Adrenal gland (tissue), 12 donors: ENCODE measurements around the gene TDO2. TPM values are rescaled to one million over a fixed set of nuclear protein-coding genes. Genes with fewer than 3 reads are reported as not detected.
A peak's percentile ranks its signal among the peaks of the same experiment; 100 is the strongest.
"Not testable (repeated sequence)": the region's sequence is repeated elsewhere in the genome, so short reads cannot be mapped to it uniquely, and the experiment has no call there.

ENCODE experiments used
- DNase-seq, 7 donors: peaks; one replicate each; pipeline ENCODE4 v3.0.0-alpha.2; 2019 to 2020
- H3K27ac ChIP-seq, 5 donors: fragments of 200-600 bp; sonication (generic) in 4 of 5; 1 replicate in 3 of 5; 2 replicates in 2 of 5; pipeline versions ENCODE4 v1.5.1 to v1.8.0; 2016 to 2020; ENCODE audit warnings: mild to moderate bottlenecking in 1 of 5
- H3K27me3 ChIP-seq: fragments of 200-600 bp; 2 replicates; pipeline ENCODE4 v1.8.0; 2021
- H3K36me3 ChIP-seq, 2 donors: fragments of 200-600 bp; replicated peaks in 1 of 2; 1 replicate in 1 of 2; 2 replicates in 1 of 2; pipeline versions ENCODE4 v1.5.1 to v1.8.0; 2018 to 2022
- H3K4me1 ChIP-seq, 2 donors: fragments of 200-600 bp; replicated peaks in 1 of 2; 1 replicate in 1 of 2; 2 replicates in 1 of 2; pipeline versions ENCODE4 v1.5.1 to v1.8.0; 2018 to 2021
- H3K4me3 ChIP-seq, 4 donors: fragments of 200-600 bp; sonication (generic) in 3 of 4; one replicate each; pipeline ENCODE4 v1.5.1; 2016 to 2018
- H3K9me3 ChIP-seq, 3 donors: fragments of 200-600 bp; sonication (generic) in 1 of 3; replicated peaks in 1 of 3; 1 replicate in 2 of 3; 2 replicates in 1 of 3; pipeline versions ENCODE4 v1.5.1 to v1.8.0; 2016 to 2021
- CTCF ChIP-seq, 6 experiments: fragments of 450-650 bp in 4 of 6; fragments of 200-600 bp in 2 of 6; sonication (generic) in 1 of 6; IDR thresholded peaks; 1 replicate in 5 of 6; 2 replicates in 1 of 6; pipeline versions ENCODE4 v1.5.1 to v1.8.0; 2016 to 2021; ENCODE audit warnings: antibody characterized with exemption in 6 of 6, mild to moderate bottlenecking in 2 of 6, moderate library complexity in 1 of 6
- POLR2A ChIP-seq, 2 donors: fragments of 450-650 bp; IDR thresholded peaks; one replicate each; pipeline ENCODE4 v1.6.1; 2017; ENCODE audit warnings: antibody characterized with exemption in 2 of 2, mild to moderate bottlenecking in 2 of 2, moderate library complexity in 1 of 2
- WGBS, 4 donors: extraction: QIAGEN DNeasy Blood & Tissue Kit in 2 of 4; methylation state at CpG; one replicate each; pipeline versions ENCODE4 v1.1.5 to v1.1.7; 2013 to 2017; 5-methylcytosine and 5-hydroxymethylcytosine counted together
- intact Hi-C, 2 donors: fragments of 100-400 bp; cut with DNase I; formaldehyde crosslinking; loops; one replicate each; pipeline versions ENCODE4 v1.14.1 to v1.15.0; 2022 to 2023
- polyA plus RNA-seq, 3 donors: library from polyadenylated mRNA; stranded (reverse); fragments of 200-250 nt in 2 of 3; fragments of 350-450 nt in 1 of 3; fragmentation: Illumina TruSeq in 1 of 3; extraction: RNeasy Lipid Tissue Mini Kit (QIAGEN cat#74804) in 1 of 3; gene quantifications; one replicate each; pipeline ENCODE4 v1.2.3, GENCODE V29; 2013 to 2014
- total RNA-seq, 9 donors: library from RNA; depleted of rRNA in 4 of 9; stranded (reverse); fragments of >200 nt in 4 of 9; fragments of 120-200 nt in 1 of 9; fragmentation: NEBNext Ultra II Directional in 1 of 9; extraction: Animal tissue kit (Norgen Biotek cat#: 25700) in 1 of 9; gene quantifications; one replicate each; pipeline versions ENCODE4 v1.1.0 to v1.2.4, GENCODE V29; 2013 to 2023
- donor health status: healthy with polysubstance abuse.
- donor health status: Bipolar disorder and iron deficiency.
- donor health status: DM: yes; HTN: yes; CAD: no.
- donor health status: DM: no; HTN: no; CAD: no.
- donor health status: DM: no; HTN: no; CAD: no.
- donor health status: DM: yes; HTN: yes; CAD: no.

The TDO2 gene
- total and polyA plus RNA-seq, 12 donors, result 0.56 to 9.8 (median 2.6) TPM

GRCh38 chr4:155887847-155888570, 15.5 kb upstream of the TDO2 start:
- Histone ChIP-seq H3K27me3 (no peaks in the 10 kb centered on the region), H3K36me3 (no peaks in the 10 kb centered on the region), H3K9me3 (no peaks in the 10 kb centered on the region), H3K27ac (no peak overlapping the region), H3K4me3 (no peak overlapping the region), H3K4me1 (peaks cover 7% of the 10 kb centered on the region in 2 donors)
- DNase-seq, result no peak
- no peak for TF ChIP-seq CTCF (IDR thresholded peaks at IDR 0.05)
- no peak for TF ChIP-seq POLR2A (IDR thresholded peaks at IDR 0.05)
- 61 to 77% (median 65%) methylated on average over 5 to 6 of the region's 6 CpGs for WGBS, 4 donors
- intact Hi-C loops, result no loop called here

GRCh38 chr4:155889031-155889793, 14.3 kb upstream of the TDO2 start:
- intact Hi-C loops, result no loop called here
- DNase-seq, result peak; percentile 23 to 71 (median 48)
- H3K4me1 ChIP-seq, result peaks cover 7% of the 10 kb centered on the region in 2 donors
- TF ChIP-seq CTCF (IDR thresholded peaks at IDR 0.05), result no peak
- H3K27ac ChIP-seq, result no peak overlapping the region
- no peaks in the 10 kb centered on the region for H3K36me3 ChIP-seq
- H3K4me3 ChIP-seq, result no peak overlapping the region
- H3K27me3 ChIP-seq, result no peaks in the 10 kb centered on the region
- WGBS, 4 donors, result 15 to 19% (median 17%) methylated on average over 5 of the region's 5 CpGs
- H3K9me3 ChIP-seq, result no peaks in the 10 kb centered on the region

- 91 to 94% (median 92%) methylated on average over 2 of the region's 2 CpGs for WGBS, 4 donors
- no peak for TF ChIP-seq POLR2A (IDR thresholded peaks at IDR 0.05)
- no peak for TF ChIP-seq CTCF (IDR thresholded peaks at IDR 0.05)
- H3K27ac ChIP-seq, result no peak overlapping the region
- H3K4me1 ChIP-seq, result peaks cover 7% of the 10 kb centered on the region in 2 donors
- intact Hi-C loops, result no loop called here
- no peak for DNase-seq
- no peaks in the 10 kb centered on the region for H3K9me3 ChIP-seq
- H3K4me3 ChIP-seq, result no peak overlapping the region
- no peaks in the 10 kb centered on the region for H3K36me3 ChIP-seq
- no peaks in the 10 kb centered on the region for H3K27me3 ChIP-seq
These were observed 13.6 kb upstream of the TDO2 start for GRCh38 chr4:155889946-155890345.

- no peaks in the 10 kb centered on the region for H3K36me3 ChIP-seq
- no peak overlapping the region for H3K4me3 ChIP-seq
- intact Hi-C loops, result no loop called here
- H3K27ac ChIP-seq, result no peak overlapping the region
- 77 to 89% (median 82%) methylated on average over 3 of the region's 3 CpGs for WGBS, 4 donors
- H3K27me3 ChIP-seq, result no peaks in the 10 kb centered on the region
- no peaks in the 10 kb centered on the region for H3K9me3 ChIP-seq
- no peak for DNase-seq
- H3K4me1 ChIP-seq, result peaks cover 7% of the 10 kb centered on the region in 2 donors
- no peak for TF ChIP-seq POLR2A (IDR thresholded peaks at IDR 0.05)
- no peak for TF ChIP-seq CTCF (IDR thresholded peaks at IDR 0.05)
These were observed 12.4 kb upstream of the TDO2 start for GRCh38 chr4:155891058-155891457.

GRCh38 chr4:155898371-155898770, 5.1 kb upstream of the TDO2 start:
- H3K9me3 ChIP-seq, H3K27me3 ChIP-seq, H3K27ac ChIP-seq, intact Hi-C loops, H3K4me1 ChIP-seq, DNase-seq, H3K4me3 ChIP-seq, H3K36me3 ChIP-seq: not testable (repeated sequence)
- 82 to 93% (median 88%) methylated on average over 2 of the region's 2 CpGs for WGBS, 4 donors
